K562 (cell line): ENCODE data around the gene DNAJC1. TPM values are rescaled to one million over a fixed set of nuclear protein-coding genes. Genes with fewer than 3 reads are reported as not detected.

Experiments
- CBX3 ChIP-seq, 2 experiments: IDR thresholded peaks; 1 replicate in 1 of 2; 2 replicates in 1 of 2; pipeline ENCODE4 v1.6.1; 2012; ENCODE audit warnings: inconsistent platforms in 2 of 2, low read length in 2 of 2, borderline replicate concordance in 1 of 2, control low read depth in 1 of 2
- EP300 ChIP-seq: IDR thresholded peaks from 2 replicates; pipeline ENCODE4 v1.6.1; 2012; ENCODE audit warnings: low read length, improper control_type of control experiment
- FOXK2 ChIP-seq, 2 experiments: fragments of 450-650 bp; IDR thresholded peaks in 1 of 2; conservative IDR thresholded peaks in 1 of 2; 2 replicates each; pipeline ENCODE4 v1.6.1; 2016; ENCODE audit warnings: low read depth in 2 of 2, mild to moderate bottlenecking in 1 of 2
- MBD2 ChIP-seq: sonication (generic); IDR thresholded peaks from 2 replicates; pipeline ENCODE4 v1.6.1; 2016; ENCODE audit warnings: low read depth, borderline replicate concordance
- MEF2A ChIP-seq: IDR thresholded peaks from 2 replicates; pipeline ENCODE4 v1.6.1; 2011; ENCODE audit warnings: low read depth, mild to moderate bottlenecking, low read length, moderate library complexity; ENCODE audit not compliant: control insufficient read depth
- NFRKB ChIP-seq: fragments of 450-650 bp; IDR thresholded peaks from 2 replicates; pipeline ENCODE4 v1.6.1; 2016; ENCODE audit warnings: low read depth
- POU5F1 ChIP-seq: fragments of 150-350 bp; IDR thresholded peaks from 2 replicates; pipeline ENCODE4 v1.6.1; 2014; ENCODE audit warnings: borderline replicate concordance, low read length, low read depth, mild to moderate bottlenecking; ENCODE audit not compliant: partially characterized antibody
- SIX5 ChIP-seq, 2 experiments: IDR thresholded peaks; 2 replicates each; pipeline ENCODE4 v1.6.1; 2011; ENCODE audit warnings: low read length in 2 of 2, borderline replicate concordance in 1 of 2, low read depth in 1 of 2, mild to moderate bottlenecking in 1 of 2, moderate library complexity in 1 of 2; ENCODE audit not compliant: insufficient read depth in 1 of 2
- polyA plus RNA-seq, 8 experiments: library from polyadenylated mRNA; depleted of rRNA in 4 of 8; stranded (reverse) in 5 of 8; unstranded in 3 of 8; fragments of >200 nt; fragmentation: Nextera tagmentation in 2 of 8; fragmentation: Illumina TruSeq in 1 of 8; extraction: Ambion mirVana in 2 of 8; extraction: Trizol in 1 of 8; gene quantifications; 2 replicates each; pipeline versions ENCODE4 v1.2.1 to v1.2.3, GENCODE V29; 2011 to 2014; ENCODE audit warnings: inconsistent platforms in 1 of 8, missing spikeins in 1 of 8
- total RNA-seq, 7 experiments: library from RNA; depleted of rRNA in 6 of 7; stranded (reverse); fragments of >200 nt in 6 of 7; fragmentation: Illumina TruSeq in 2 of 7; extraction: Trizol in 2 of 7; gene quantifications; 2 replicates each; pipeline versions ENCODE4 v1.2.1 to v1.2.3, GENCODE V29; 2011 to 2021; ENCODE audit warnings: low replicate concordance in 1 of 7
- TF ChIP-seq, protein P1 (sequence below): sonication (generic); formaldehyde crosslinking; IDR thresholded peaks from 2 replicates; pipeline ENCODE4 v1.5.0; 2020; ENCODE audit warnings: missing genetic modification reagents
- TF ChIP-seq, protein P2 (sequence below): fragments of 250-450 bp; sonication (Bioruptor Pico); IDR thresholded peaks from 2 replicates; pipeline ENCODE4 v1.4.0; 2020; ENCODE audit warnings: mild to moderate bottlenecking, moderate library complexity, borderline replicate concordance
- TF ChIP-seq, protein P3 (sequence below), 2 experiments: fragments of 450-650 bp; IDR thresholded peaks; 2 replicates each; pipeline ENCODE4 v1.6.1; 2016
- TF ChIP-seq, protein P4 (sequence below): fragments of 450-650 bp; IDR thresholded peaks from 2 replicates; pipeline ENCODE4 v1.6.1; 2016; ENCODE audit warnings: low read depth
- TF ChIP-seq, protein P5 (sequence below): sonication (generic); formaldehyde crosslinking; IDR thresholded peaks from 2 replicates; pipeline ENCODE4 v1.8.0; 2022; ENCODE audit warnings: missing genetic modification reagents, mild to moderate bottlenecking, borderline replicate concordance

Gene DNAJC1
- total and polyA plus RNA-seq, 9 of the 15 experiments (the other 6 are each of a cell fraction or from before 2014, with no cell fraction given): 5.4 to 77.6 (median 40.3) TPM

- TF ChIP-seq MEF2A: no peak
- TF ChIP-seq, protein P1, sequence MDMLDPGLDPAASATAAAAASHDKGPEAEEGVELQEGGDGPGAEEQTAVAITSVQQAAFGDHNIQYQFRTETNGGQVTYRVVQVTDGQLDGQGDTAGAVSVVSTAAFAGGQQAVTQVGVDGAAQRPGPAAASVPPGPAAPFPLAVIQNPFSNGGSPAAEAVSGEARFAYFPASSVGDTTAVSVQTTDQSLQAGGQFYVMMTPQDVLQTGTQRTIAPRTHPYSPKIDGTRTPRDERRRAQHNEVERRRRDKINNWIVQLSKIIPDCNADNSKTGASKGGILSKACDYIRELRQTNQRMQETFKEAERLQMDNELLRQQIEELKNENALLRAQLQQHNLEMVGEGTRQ (CRISPR knock-in tag): no peak
- TF ChIP-seq MBD2: no peak
- no peak for TF ChIP-seq POU5F1
- TF ChIP-seq, protein P2, sequence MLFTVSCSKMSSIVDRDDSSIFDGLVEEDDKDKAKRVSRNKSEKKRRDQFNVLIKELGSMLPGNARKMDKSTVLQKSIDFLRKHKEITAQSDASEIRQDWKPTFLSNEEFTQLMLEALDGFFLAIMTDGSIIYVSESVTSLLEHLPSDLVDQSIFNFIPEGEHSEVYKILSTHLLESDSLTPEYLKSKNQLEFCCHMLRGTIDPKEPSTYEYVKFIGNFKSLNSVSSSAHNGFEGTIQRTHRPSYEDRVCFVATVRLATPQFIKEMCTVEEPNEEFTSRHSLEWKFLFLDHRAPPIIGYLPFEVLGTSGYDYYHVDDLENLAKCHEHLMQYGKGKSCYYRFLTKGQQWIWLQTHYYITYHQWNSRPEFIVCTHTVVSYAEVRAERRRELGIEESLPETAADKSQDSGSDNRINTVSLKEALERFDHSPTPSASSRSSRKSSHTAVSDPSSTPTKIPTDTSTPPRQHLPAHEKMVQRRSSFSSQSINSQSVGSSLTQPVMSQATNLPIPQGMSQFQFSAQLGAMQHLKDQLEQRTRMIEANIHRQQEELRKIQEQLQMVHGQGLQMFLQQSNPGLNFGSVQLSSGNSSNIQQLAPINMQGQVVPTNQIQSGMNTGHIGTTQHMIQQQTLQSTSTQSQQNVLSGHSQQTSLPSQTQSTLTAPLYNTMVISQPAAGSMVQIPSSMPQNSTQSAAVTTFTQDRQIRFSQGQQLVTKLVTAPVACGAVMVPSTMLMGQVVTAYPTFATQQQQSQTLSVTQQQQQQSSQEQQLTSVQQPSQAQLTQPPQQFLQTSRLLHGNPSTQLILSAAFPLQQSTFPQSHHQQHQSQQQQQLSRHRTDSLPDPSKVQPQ (CRISPR knock-in tag): no peak
- TF ChIP-seq SIX5 (IDR thresholded peaks at IDR 0.05; ENCODE audit: borderline replicate concordance in 1 of 2, insufficient read depth in 1 of 2, low read depth in 1 of 2, low read length in 2 of 2): no peak
- TF ChIP-seq, protein P3, sequence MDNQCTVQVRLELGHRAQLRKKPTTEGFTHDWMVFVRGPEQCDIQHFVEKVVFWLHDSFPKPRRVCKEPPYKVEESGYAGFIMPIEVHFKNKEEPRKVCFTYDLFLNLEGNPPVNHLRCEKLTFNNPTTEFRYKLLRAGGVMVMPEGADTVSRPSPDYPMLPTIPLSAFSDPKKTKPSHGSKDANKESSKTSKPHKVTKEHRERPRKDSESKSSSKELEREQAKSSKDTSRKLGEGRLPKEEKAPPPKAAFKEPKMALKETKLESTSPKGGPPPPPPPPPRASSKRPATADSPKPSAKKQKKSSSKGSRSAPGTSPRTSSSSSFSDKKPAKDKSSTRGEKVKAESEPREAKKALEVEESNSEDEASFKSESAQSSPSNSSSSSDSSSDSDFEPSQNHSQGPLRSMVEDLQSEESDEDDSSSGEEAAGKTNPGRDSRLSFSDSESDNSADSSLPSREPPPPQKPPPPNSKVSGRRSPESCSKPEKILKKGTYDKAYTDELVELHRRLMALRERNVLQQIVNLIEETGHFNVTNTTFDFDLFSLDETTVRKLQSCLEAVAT (IDR thresholded peaks at IDR 0.05): 0 out of 4 replicates have a peak, but pooled peaks of 1 of the 2 experiments have one; percentile 59
- peak in 1 of 2 experiments; percentile 65; a peak in 1 of 3 replicates for TF ChIP-seq CBX3 (IDR thresholded peaks at IDR 0.05; ENCODE audit: borderline replicate concordance in 1 of 2, low read length in 2 of 2)
- TF ChIP-seq, protein P4, sequence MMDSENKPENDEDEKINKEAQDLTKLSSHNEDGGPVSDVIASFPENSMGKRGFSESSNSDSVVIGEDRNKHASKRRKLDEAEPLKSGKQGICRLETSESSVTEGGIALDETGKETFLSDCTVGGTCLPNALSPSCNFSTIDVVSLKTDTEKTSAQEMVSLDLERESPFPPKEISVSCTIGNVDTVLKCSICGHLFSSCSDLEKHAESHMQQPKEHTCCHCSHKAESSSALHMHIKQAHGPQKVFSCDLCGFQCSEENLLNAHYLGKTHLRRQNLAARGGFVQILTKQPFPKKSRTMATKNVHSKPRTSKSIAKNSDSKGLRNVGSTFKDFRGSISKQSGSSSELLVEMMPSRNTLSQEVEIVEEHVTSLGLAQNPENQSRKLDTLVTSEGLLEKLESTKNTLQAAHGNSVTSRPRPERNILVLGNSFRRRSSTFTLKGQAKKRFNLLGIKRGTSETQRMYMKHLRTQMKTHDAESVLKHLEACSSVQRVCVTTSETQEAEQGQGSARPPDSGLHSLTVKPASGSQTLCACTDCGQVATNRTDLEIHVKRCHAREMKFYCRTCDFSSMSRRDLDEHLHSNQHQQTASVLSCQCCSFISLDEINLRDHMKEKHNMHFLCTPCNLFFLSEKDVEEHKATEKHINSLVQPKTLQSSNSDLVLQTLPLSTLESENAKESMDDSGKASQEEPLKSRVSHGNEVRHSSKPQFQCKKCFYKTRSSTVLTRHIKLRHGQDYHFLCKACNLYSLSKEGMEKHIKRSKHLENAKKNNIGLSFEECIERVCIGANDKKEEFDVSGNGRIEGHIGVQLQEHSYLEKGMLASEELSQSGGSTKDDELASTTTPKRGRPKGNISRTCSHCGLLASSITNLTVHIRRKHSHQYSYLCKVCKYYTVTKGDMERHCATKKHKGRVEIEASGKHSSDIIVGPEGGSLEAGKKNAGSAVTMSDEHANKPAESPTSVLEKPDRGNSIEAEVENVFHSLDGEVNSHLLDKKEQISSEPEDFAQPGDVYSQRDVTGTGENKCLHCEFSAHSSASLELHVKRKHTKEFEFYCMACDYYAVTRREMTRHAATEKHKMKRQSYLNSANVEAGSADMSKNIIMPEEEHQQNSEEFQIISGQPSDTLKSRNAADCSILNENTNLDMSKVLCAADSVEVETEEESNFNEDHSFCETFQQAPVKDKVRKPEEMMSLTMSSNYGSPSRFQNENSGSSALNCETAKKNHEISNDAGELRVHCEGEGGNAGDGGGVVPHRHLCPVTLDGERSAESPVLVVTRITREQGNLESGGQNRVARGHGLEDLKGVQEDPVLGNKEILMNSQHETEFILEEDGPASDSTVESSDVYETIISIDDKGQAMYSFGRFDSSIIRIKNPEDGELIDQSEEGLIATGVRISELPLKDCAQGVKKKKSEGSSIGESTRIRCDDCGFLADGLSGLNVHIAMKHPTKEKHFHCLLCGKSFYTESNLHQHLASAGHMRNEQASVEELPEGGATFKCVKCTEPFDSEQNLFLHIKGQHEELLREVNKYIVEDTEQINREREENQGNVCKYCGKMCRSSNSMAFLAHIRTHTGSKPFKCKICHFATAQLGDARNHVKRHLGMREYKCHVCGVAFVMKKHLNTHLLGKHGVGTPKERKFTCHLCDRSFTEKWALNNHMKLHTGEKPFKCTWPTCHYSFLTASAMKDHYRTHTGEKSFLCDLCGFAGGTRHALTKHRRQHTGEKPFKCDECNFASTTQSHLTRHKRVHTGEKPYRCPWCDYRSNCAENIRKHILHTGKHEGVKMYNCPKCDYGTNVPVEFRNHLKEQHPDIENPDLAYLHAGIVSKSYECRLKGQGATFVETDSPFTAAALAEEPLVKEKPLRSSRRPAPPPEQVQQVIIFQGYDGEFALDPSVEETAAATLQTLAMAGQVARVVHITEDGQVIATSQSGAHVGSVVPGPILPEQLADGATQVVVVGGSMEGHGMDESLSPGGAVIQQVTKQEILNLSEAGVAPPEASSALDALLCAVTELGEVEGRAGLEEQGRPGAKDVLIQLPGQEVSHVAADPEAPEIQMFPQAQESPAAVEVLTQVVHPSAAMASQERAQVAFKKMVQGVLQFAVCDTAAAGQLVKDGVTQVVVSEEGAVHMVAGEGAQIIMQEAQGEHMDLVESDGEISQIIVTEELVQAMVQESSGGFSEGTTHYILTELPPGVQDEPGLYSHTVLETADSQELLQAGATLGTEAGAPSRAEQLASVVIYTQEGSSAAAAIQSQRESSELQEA: no peak
- TF ChIP-seq NFRKB: no peak
- TF ChIP-seq, protein P5, sequence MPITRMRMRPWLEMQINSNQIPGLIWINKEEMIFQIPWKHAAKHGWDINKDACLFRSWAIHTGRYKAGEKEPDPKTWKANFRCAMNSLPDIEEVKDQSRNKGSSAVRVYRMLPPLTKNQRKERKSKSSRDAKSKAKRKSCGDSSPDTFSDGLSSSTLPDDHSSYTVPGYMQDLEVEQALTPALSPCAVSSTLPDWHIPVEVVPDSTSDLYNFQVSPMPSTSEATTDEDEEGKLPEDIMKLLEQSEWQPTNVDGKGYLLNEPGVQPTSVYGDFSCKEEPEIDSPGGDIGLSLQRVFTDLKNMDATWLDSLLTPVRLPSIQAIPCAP (CRISPR knock-in tag): no peak
- no peak; a peak in 1 of 4 replicates for TF ChIP-seq FOXK2 (conservative IDR thresholded peaks at IDR 0.05 in 1 of 2, IDR thresholded peaks at IDR 0.05 in 1 of 2; ENCODE audit: low read depth in 2 of 2)
- peak; percentile 82; the same call in 1 of the 2 replicates for TF ChIP-seq EP300
Observed at GRCh38 chr10:21961847-21962246, 41.7 kb downstream of the DNAJC1 start (continued).
